Activated CD8-positive, alpha-beta memory T cell treated with anti-CD3 and anti-CD28 coated beads, Interleukin-2, amount 10 ng/mL, durations not matched to agents 7 days and 5 days (primary cell): Measurements from ENCODE around the gene RABGEF1. TPM values are rescaled to one million over a fixed set of nuclear protein-coding genes. Genes with fewer than 3 reads are reported as not detected.
"Not testable (repeated sequence)": the region's sequence is repeated elsewhere in the genome, so short reads cannot be mapped to it uniquely, and the experiment has no call there.

ENCODE experiments used
- ATAC-seq: fragments of 150-1000 bp; cut with Tn5 transposase; one replicate; pipeline ENCODE4 v1.10.0; 2021; ENCODE audit warnings: moderate library complexity
- CTCF ChIA-PET: fragments of 350-600 bp; sonication (Branson Sonifier 250); formaldehyde crosslinking; loops from one replicate; lab custom pipeline; 2021; ENCODE audit warnings: antibody characterized with exemption; lab: Charles Lee
- DNase-seq: peaks from one replicate; pipeline ENCODE4 v3.0.0-alpha.2; 2020
- H3K27ac Mint-ChIP-seq: one replicate; pipeline ENCODE4 v1.8.0; 2021; ENCODE audit warnings: mild to moderate bottlenecking, mixed read lengths
- H3K27me3 Mint-ChIP-seq: one replicate; pipeline ENCODE4 v1.8.0; 2021; ENCODE audit warnings: mixed read lengths
- H3K36me3 Mint-ChIP-seq: one replicate; pipeline ENCODE4 v1.8.0; 2021; ENCODE audit warnings: mild to moderate bottlenecking, mixed read lengths
- H3K4me1 Mint-ChIP-seq: one replicate; pipeline ENCODE4 v1.8.0; 2021; ENCODE audit warnings: mixed read lengths
- H3K4me3 Mint-ChIP-seq: one replicate; pipeline ENCODE4 v1.8.0; 2021; ENCODE audit warnings: mild to moderate bottlenecking, moderate library complexity, mixed read lengths
- H3K9me3 Mint-ChIP-seq: one replicate; pipeline ENCODE4 v1.8.0; 2022; ENCODE audit warnings: low read depth, mixed read lengths
- total RNA-seq, 2 experiments: library from RNA; stranded (reverse); gene quantifications; one replicate each; pipeline ENCODE4 v1.2.3, GENCODE V29; 2021

Gene RABGEF1
- total RNA-seq, 2 experiments from 2014 or later, result 21.7 to 25.6 TPM

GRCh38 chr7:66758950-66759628, 18.6 kb downstream of the RABGEF1 start:
- DNase-seq, result peak; percentile 58
- no peak overlapping the region for H3K4me3 Mint-ChIP-seq

GRCh38 chr7:66763183-66763582, 22.6 kb downstream of the RABGEF1 start:
- H3K9me3 Mint-ChIP-seq, H3K27ac Mint-ChIP-seq, ATAC-seq, H3K27me3 Mint-ChIP-seq, H3K4me3 Mint-ChIP-seq, CTCF ChIA-PET, DNase-seq: not testable (repeated sequence)
- Mint-ChIP-seq H3K36me3 (peaks cover 16% of the 10 kb centered on the region), H3K4me1 (peaks cover 27% of the 10 kb centered on the region)

More at GRCh38 chr7:66758950-66759628, 18.6 kb downstream of the RABGEF1 start:
- peak; percentile 92 for ATAC-seq
- peaks cover 12% of the 10 kb centered on the region for H3K36me3 Mint-ChIP-seq
- H3K4me1 Mint-ChIP-seq, result peaks cover 35% of the 10 kb centered on the region
- peaks cover 3% of the 10 kb centered on the region for H3K9me3 Mint-ChIP-seq
- peak overlapping the region; percentile 48 for H3K27ac Mint-ChIP-seq
- CTCF ChIA-PET, result no interaction called here
- no peaks in the 10 kb centered on the region for H3K27me3 Mint-ChIP-seq

GRCh38 chr7:66763633-66764355, 23.3 kb downstream of the RABGEF1 start:
- Mint-ChIP-seq H3K4me1 (peaks cover 24% of the 10 kb centered on the region), H3K36me3 (peaks cover 16% of the 10 kb centered on the region)
- CTCF ChIA-PET, H3K4me3 Mint-ChIP-seq, H3K9me3 Mint-ChIP-seq, H3K27me3 Mint-ChIP-seq, ATAC-seq, H3K27ac Mint-ChIP-seq, DNase-seq: not testable (repeated sequence)

- ATAC-seq, H3K4me3 Mint-ChIP-seq, H3K27me3 Mint-ChIP-seq, CTCF ChIA-PET, DNase-seq, H3K9me3 Mint-ChIP-seq, H3K27ac Mint-ChIP-seq: not testable (repeated sequence)
- Mint-ChIP-seq H3K4me1 (peaks cover 23% of the 10 kb centered on the region), H3K36me3 (peaks cover 16% of the 10 kb centered on the region)
Observed at GRCh38 chr7:66764905-66765304, 24.4 kb downstream of the RABGEF1 start.

- H3K27me3 Mint-ChIP-seq, ATAC-seq, H3K4me3 Mint-ChIP-seq, H3K9me3 Mint-ChIP-seq, CTCF ChIA-PET, H3K27ac Mint-ChIP-seq, DNase-seq: not testable (repeated sequence)
- peaks cover 16% of the 10 kb centered on the region for H3K36me3 Mint-ChIP-seq
- H3K4me1 Mint-ChIP-seq, result peaks cover 26% of the 10 kb centered on the region
Observed at GRCh38 chr7:66765322-66766025, 24.9 kb downstream of the RABGEF1 start.

- ATAC-seq (no peak), DNase-seq (no peak)
- Mint-ChIP-seq H3K4me3 (no peak overlapping the region), H3K4me1 (peaks cover 29% of the 10 kb centered on the region), H3K27ac (no peak overlapping the region), H3K9me3 (peaks cover 3% of the 10 kb centered on the region), H3K27me3 (no peaks in the 10 kb centered on the region), H3K36me3 (peaks cover 19% of the 10 kb centered on the region)
- CTCF ChIA-PET, result no interaction called here
Observed at GRCh38 chr7:66766041-66766440, 25.5 kb downstream of the RABGEF1 start.

GRCh38 chr7:66767486-66767885, 27.0 kb downstream of the RABGEF1 start:
- CTCF ChIA-PET, DNase-seq, H3K4me3 Mint-ChIP-seq, H3K27me3 Mint-ChIP-seq, H3K9me3 Mint-ChIP-seq, ATAC-seq, H3K27ac Mint-ChIP-seq: not testable (repeated sequence)
- Mint-ChIP-seq H3K36me3 (peaks cover 19% of the 10 kb centered on the region), H3K4me1 (peaks cover 29% of the 10 kb centered on the region)

- Mint-ChIP-seq H3K4me3 (no peak overlapping the region), H3K27ac (peak overlapping the region; percentile 36), H3K4me1 (peaks cover 26% of the 10 kb centered on the region), H3K9me3 (no peaks in the 10 kb centered on the region), H3K36me3 (peaks cover 13% of the 10 kb centered on the region), H3K27me3 (no peaks in the 10 kb centered on the region)
- ATAC-seq, result no peak
- no peak for DNase-seq
- CTCF ChIA-PET, result no interaction called here
Observed at GRCh38 chr7:66768865-66769832, 28.6 kb downstream of the RABGEF1 start.

GRCh38 chr7:66769833-66770512, 29.4 kb downstream of the RABGEF1 start:
- Mint-ChIP-seq H3K4me3 (no peak overlapping the region), H3K27ac (peak overlapping the region; percentile 36), H3K9me3 (no peaks in the 10 kb centered on the region), H3K4me1 (peaks cover 26% of the 10 kb centered on the region), H3K36me3 (peaks cover 9% of the 10 kb centered on the region), H3K27me3 (no peaks in the 10 kb centered on the region)
- ATAC-seq, result no peak
- DNase-seq, result no peak
- CTCF ChIA-PET, result no interaction called here

- peaks cover 26% of the 10 kb centered on the region for H3K4me1 Mint-ChIP-seq
- no peak for ATAC-seq
- H3K4me3 Mint-ChIP-seq, result no peak overlapping the region
- DNase-seq, result no peak
- H3K36me3 Mint-ChIP-seq, result peaks cover 21% of the 10 kb centered on the region
- no peaks in the 10 kb centered on the region for H3K27me3 Mint-ChIP-seq
- H3K9me3 Mint-ChIP-seq, result no peaks in the 10 kb centered on the region
- CTCF ChIA-PET, result interaction anchor here (1.2 kb wide), 1 partner anchor 29 kb away, joined by 5 read pairs; no protein-coding TSS in a partner anchor
- no peak overlapping the region for H3K27ac Mint-ChIP-seq
Observed at GRCh38 chr7:66771795-66772194, 31.3 kb downstream of the RABGEF1 start.

GRCh38 chr7:66773744-66774143, 33.2 kb downstream of the RABGEF1 start:
- peaks cover 26% of the 10 kb centered on the region for H3K36me3 Mint-ChIP-seq

GRCh38 chr7:66776383-66776782, 35.9 kb downstream of the RABGEF1 start:
- CTCF ChIA-PET, result not testable (repeated sequence)

More at GRCh38 chr7:66773744-66774143, 33.2 kb downstream of the RABGEF1 start:
- ATAC-seq, H3K9me3 Mint-ChIP-seq, H3K27me3 Mint-ChIP-seq, H3K4me3 Mint-ChIP-seq, DNase-seq, H3K27ac Mint-ChIP-seq, CTCF ChIA-PET: not testable (repeated sequence)
- H3K4me1 Mint-ChIP-seq, result peaks cover 19% of the 10 kb centered on the region

More at GRCh38 chr7:66776383-66776782, 35.9 kb downstream of the RABGEF1 start:
- not testable (repeated sequence) for DNase-seq, H3K4me3 Mint-ChIP-seq, H3K27ac Mint-ChIP-seq, H3K4me1 Mint-ChIP-seq, ATAC-seq, H3K27me3 Mint-ChIP-seq, H3K9me3 Mint-ChIP-seq
- H3K36me3 Mint-ChIP-seq, result peaks cover 32% of the 10 kb centered on the region
